Loucy (cell line): ENCODE results near the gene TOR3A.

Experiments
- EZH2phosphoT487 ChIP-seq: fragments of 200-600 bp; IDR thresholded peaks from 2 replicates; pipeline ENCODE4 v1.6.1; 2018; ENCODE audit warnings: antibody characterized with exemption, mild to moderate bottlenecking, moderate library complexity, borderline replicate concordance
- TF ChIP-seq, protein P1 (sequence below): fragments of 200-600 bp; sonication (generic); conservative IDR thresholded peaks from 2 replicates; pipeline ENCODE4 v1.5.1; 2014; ENCODE audit warnings: mild to moderate bottlenecking, antibody characterized with exemption, low read length

DNA sequence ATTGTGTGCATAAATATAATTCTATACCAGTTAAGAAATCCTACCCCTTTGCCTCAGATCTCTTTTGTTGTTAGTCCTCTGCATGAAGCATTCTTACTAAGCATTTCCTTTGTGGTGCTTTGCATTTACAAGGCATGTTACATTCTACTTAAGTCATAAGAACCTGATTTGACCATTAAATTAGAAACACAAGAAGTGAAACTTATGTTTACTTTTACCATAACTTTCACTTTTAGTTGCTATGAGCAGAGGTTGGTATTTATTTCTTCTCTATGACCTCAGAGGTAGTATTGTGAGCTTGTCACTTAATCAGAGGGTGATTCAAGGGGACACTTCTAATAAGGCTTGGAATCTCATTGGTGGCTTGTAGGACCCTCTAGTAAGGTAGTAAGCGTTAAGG, 47.1 kb upstream of the TOR3A start:
- TF ChIP-seq, protein P1, sequence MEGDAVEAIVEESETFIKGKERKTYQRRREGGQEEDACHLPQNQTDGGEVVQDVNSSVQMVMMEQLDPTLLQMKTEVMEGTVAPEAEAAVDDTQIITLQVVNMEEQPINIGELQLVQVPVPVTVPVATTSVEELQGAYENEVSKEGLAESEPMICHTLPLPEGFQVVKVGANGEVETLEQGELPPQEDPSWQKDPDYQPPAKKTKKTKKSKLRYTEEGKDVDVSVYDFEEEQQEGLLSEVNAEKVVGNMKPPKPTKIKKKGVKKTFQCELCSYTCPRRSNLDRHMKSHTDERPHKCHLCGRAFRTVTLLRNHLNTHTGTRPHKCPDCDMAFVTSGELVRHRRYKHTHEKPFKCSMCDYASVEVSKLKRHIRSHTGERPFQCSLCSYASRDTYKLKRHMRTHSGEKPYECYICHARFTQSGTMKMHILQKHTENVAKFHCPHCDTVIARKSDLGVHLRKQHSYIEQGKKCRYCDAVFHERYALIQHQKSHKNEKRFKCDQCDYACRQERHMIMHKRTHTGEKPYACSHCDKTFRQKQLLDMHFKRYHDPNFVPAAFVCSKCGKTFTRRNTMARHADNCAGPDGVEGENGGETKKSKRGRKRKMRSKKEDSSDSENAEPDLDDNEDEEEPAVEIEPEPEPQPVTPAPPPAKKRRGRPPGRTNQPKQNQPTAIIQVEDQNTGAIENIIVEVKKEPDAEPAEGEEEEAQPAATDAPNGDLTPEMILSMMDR: no peak
- no peak for TF ChIP-seq EZH2phosphoT487
